Measurements from ENCODE around the gene MAML1.

- TF ChIP-seq ZNF70 (CRISPR knock-in tag; IDR thresholded peaks at IDR 0.05) (no peak), ZFP3 (CRISPR knock-in tag; IDR thresholded peaks at IDR 0.05) (no peak)
Measured at GRCh38 chr5:179783128-179783527, 50.5 kb downstream of the MAML1 start.

Data from SK-N-SH treated with all-trans-retinoic acid at 6 μM for 48 hours (cell line).